SIG-M5 treated with dmso at 0.1 percent for 504 hours (cell line): ENCODE measurements around the gene COA1.
"Not testable (repeated sequence)": the region's sequence is repeated elsewhere in the genome, so short reads cannot be mapped to it uniquely, and the experiment has no call there.

Experiments
- DNase-seq: peaks from one replicate; lab custom pipeline; 2025; ENCODE audit not compliant: unreplicated experiment; lab: John Stamatoyannopoulos, UW

Gene COA1

DNA sequence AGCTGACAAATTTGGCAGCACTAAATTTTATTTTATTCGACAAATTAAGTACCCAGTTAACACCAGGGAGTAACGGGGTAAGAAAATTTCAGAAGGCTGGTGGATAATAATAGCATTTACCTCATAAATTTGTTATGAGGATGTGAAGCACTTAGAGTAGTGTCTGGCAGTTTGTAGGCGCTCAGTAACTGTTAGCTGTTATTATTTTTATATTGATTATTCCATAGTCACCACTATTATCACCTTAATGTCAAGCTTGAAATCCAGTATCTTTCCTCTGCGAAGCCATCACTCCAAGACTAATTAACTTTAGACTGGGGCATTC lies 563 bp upstream of the COA1 start:
- no peak for DNase-seq

DNA sequence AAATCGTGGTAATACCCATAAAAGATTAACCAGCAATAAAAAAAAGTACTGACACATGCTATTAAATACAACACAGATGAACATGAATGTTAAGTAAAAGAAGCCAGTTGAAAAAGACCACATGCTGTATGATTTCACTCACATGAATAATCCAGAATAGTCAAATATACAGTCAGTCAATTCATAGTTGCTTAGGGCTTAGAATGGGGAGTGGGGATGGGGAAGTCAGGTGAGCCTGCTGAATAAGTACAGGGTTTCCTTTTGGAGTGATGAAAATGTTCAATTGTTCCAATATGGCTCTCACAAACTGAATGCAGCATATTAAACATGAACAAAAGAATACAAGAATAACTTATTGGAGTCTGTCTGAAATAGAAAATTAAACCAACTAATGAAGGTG lies 1.8 kb downstream of the COA1 start:
- DNase-seq = no peak

DNA sequence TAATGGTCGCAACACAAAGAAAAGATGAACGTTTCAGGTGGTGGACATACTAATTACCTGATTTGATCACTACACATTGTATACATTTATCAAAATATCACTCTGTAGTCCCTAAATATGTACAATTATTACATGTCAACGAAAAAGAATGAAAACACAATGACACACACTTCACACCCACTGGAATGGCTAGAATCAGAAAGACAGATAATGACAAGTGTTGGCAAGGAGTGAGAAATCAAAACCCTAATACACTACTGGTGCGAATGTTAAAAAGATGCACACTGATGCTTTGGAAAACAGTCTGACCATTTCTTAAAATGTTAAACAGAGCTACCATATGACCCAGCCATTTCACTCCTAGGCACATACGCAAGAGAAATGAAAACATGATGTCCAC lies 2.3 kb downstream of the COA1 start:
- no peak for DNase-seq

DNA sequence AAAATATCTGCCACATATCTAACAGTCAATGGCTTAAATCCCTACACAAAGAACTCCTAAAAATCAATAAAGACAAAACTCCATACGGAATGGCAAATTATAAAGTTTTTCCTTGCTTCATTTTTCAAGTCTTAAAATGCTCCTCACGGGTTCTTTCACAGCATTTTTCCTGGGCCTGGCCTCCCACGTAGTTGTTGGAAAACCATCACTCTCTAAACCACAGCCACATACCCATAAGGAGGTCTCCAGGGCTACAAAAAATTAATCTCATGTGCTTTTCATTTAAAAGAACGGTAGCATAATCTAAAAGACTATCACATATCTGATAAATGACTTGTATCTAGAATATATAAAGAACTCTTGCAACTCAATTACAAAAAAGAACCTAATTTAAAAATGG lies 2.9 kb downstream of the COA1 start:
- DNase-seq = no peak

- DNase-seq = no peak
These were observed 4.1 kb downstream of the COA1 start for GRCh38 chr7:43725251-43725650.

DNA sequence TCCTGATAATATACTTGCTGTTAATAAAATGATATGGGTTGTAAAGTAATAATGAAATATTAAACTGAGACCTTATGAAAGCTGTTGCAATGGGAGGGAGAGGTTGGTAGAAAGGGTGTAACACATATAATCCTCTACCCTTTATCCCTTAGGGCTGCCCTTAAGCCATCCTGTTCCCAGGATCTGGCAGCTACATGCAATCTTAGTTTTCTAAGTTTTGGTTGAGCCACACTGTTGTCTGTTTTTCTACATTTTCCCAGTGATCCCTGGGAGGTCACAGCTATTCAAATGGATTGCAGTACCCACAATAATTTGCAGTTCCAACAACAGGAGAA lies 6.3 kb downstream of the COA1 start:
- no peak for DNase-seq

DNA sequence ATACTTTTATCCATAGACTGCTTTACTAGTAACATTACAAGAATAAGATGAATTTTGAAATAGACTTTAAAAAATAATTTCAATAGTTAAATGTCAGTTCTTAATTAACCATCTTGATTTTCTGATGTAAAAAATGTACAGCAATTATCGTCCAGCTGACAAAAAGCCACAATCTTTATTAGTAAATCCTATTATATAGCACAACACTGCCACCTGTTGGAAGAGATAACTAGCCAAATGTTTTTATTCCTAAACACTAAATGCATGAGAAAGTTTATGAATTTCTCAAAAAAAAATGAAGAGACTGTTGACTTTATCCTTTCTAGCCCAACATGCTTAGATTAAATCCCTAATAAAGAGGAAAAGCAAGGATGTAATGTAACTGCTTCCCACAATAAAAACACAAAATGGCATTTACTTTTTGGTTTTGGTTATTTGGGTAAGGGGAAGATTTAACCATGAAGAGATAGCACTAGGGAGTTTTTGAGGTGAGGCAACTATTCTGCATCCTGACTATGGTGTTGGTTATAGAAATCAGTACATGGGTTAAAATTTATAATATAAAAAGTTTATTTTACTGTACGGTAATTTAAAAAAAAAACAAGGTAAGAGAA lies 8.0 kb downstream of the COA1 start:
- peak; percentile 13 for DNase-seq

GRCh38 chr7:43716598-43716997 lies 12.7 kb downstream of the COA1 start:
- no peak for DNase-seq

DNA sequence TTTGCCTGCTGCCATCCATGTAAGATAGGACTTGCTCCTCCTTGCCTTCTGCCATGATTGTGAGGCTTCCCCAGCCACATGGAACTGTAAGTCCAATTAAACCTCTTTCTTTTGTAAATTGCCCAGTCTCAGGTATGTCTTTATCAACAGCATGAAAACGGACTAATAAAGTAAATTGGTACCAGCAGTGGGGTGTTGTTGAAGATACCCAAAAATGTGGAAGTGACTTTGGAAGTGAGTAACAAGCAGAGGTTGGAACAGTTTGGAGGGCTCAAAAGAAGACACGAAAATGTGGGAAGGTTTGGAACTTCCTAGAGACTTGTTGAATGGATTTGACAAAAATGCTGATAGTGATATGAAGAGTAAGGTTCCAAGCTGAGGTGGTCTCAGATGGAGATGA lies 13.4 kb downstream of the COA1 start:
- not testable (repeated sequence) for DNase-seq

- DNase-seq = no peak
These were observed 17.8 kb downstream of the COA1 start for GRCh38 chr7:43711503-43711902.

DNA sequence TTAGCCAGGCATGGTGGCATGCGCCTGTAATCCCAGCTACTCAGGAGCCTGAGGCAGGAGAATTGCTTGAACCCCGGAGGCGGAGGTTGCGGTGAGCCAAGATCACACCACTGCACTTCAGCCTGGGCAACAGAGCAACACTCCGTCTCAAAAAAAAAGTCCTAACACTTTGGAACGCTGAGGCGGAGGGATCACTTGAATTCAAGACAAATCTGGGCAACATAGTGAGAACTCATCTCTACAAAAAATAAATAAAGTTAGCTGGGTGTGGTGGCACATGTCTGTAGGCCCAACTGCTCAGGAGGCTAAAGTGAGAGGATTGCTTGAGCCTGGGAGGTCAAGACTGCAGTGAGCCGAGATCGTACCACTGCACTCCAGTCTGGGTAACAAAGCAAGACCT lies 21.3 kb downstream of the COA1 start:
- not testable (repeated sequence) for DNase-seq

GRCh38 chr7:43703573-43703972 lies 25.8 kb downstream of the COA1 start:
- no peak for DNase-seq

- no peak for DNase-seq
These were observed 26.3 kb downstream of the COA1 start for GRCh38 chr7:43702974-43703373.

GRCh38 chr7:43701929-43702328 lies 27.4 kb downstream of the COA1 start:
- DNase-seq = no peak

GRCh38 chr7:43701500-43701854 lies 27.8 kb downstream of the COA1 start:
- no peak for DNase-seq

- DNase-seq = no peak
These were observed 28.4 kb downstream of the COA1 start for GRCh38 chr7:43700646-43701499.

GRCh38 chr7:43700059-43700501 lies 29.2 kb downstream of the COA1 start:
- peak; percentile 43 for DNase-seq

DNA sequence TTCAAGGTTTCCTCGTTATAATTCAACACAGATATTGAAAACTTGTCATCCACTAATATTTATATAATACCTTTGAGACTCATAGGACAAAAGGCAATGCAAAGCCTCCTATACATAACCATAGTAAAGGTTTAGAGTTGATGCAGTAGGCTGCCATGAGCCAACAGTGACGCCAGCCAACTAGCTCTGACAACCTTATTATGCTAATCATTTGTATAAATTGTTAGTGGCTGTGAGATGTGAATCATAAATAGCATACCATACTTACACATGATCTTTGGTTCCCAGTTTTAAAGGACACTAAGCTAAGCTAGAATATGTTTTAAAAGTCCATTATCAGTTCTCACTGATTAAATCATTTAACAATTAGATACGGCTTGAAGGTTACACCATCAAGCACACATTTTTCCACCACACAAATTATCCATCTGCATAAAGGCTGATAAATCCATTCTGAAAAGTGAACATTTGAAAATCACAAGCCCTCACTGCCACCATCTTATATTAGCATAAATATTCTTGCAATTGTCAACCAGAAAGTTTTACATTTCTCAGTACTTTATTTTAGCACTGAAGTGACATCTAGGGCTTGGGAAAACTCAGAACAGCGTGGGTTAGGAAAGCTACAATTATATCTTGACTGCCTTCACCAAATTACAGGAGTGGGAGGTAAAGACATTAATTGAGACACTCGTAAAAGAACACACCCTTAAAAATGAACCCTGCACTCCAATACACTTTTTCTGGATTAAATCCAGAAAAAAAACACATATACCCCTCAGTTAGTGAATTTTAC lies 30.7 kb downstream of the COA1 start:
- DNase-seq = no peak

GRCh38 chr7:43697690-43698089 lies 31.6 kb downstream of the COA1 start:
- DNase-seq = no peak

DNA sequence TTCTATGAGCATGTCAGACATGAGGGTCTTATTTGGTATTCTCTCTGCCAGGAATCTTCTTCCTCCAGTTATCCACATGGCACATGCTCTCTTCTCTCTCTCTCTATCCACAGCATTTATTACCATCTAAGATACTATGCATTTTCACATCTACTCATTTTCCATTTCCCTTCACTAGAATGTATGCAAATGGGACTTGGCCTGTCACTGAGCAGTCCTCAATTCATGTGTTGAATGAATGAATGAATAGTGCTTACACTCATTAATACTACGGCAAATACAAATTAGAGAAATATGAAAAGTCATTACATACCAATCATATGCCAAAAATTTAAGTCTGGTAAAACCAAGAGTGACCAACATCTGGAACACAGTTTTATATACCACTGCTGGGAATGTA lies 34.0 kb downstream of the COA1 start:
- DNase-seq = no peak

DNA sequence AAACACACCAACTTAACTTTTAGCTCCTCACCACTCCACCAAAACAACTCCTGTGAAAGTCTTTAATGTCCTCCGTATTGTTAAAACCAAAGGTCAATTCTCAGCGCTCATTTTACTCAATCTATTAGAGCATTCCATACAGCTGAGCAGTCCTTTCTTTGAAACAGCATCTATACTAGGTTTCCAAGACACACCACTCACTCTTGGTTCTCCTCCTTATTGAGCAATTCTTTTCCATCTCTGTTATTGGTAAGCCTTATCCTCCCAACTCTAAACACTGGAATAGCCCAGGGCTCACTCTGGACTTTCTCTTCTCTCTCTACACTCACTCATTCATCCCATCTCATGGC lies 34.9 kb downstream of the COA1 start:
- DNase-seq = no peak

- no peak for DNase-seq
These were observed 35.5 kb downstream of the COA1 start for GRCh38 chr7:43693687-43694398.
